Measurements from ENCODE around the gene ZNF106. TPM values are rescaled to one million over a fixed set of nuclear protein-coding genes. Genes with fewer than 3 reads are reported as not detected.
A peak's percentile ranks its signal among the peaks of the same experiment; 100 is the strongest.

ZNF106 gene
- total and polyA plus RNA-seq, 2 experiments from 2014 or later = 30.1 to 44.5 TPM

DNA sequence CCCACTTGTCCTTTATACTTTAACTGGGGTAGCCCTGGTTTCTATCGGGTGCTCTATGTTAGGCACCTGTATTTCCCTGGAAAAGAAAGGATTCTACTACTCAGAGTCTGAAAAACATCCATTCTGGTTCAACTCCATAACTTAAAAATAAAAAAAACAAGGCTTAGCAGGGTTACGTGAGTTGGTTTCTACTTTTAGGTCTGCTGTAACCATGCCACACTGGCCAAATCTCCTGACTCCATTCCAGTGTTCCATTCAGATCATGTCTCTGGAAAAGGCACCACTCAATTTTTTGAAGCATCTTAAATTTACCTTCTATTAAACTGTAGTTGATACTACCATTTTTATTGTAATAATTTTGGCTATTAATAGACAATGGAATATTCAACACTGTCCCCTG lies 69.6 kb downstream of the ZNF106 start:
- 90% methylated on average over 2 of the region's 2 CpGs for WGBS (ENCODE audit: low lambda C conversion rate, missing lambda C conversion rate)
- H3K9me2 ChIP-seq (replicated peaks; ENCODE audit: insufficient read depth) = no peaks in the 10 kb centered on the region
- TF ChIP-seq EZH2 (IDR thresholded peaks at IDR 0.05; ENCODE audit: borderline replicate concordance) (no peak), EZH2phosphoT487 (IDR thresholded peaks at IDR 0.05; ENCODE audit: low read depth, severe bottlenecking, unreplicated experiment) (no peak)
- TF ChIP-seq, protein P1, sequence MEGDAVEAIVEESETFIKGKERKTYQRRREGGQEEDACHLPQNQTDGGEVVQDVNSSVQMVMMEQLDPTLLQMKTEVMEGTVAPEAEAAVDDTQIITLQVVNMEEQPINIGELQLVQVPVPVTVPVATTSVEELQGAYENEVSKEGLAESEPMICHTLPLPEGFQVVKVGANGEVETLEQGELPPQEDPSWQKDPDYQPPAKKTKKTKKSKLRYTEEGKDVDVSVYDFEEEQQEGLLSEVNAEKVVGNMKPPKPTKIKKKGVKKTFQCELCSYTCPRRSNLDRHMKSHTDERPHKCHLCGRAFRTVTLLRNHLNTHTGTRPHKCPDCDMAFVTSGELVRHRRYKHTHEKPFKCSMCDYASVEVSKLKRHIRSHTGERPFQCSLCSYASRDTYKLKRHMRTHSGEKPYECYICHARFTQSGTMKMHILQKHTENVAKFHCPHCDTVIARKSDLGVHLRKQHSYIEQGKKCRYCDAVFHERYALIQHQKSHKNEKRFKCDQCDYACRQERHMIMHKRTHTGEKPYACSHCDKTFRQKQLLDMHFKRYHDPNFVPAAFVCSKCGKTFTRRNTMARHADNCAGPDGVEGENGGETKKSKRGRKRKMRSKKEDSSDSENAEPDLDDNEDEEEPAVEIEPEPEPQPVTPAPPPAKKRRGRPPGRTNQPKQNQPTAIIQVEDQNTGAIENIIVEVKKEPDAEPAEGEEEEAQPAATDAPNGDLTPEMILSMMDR (IDR thresholded peaks at IDR 0.05; ENCODE audit: poor library complexity) = no peak
- no peaks in the 10 kb centered on the region for H3K9me3 ChIP-seq (ENCODE audit: low read depth)
- no peak overlapping the region for H3K4me2 ChIP-seq
- H3K36me3 ChIP-seq (replicated peaks; ENCODE audit: insufficient read depth, low read depth) = no peaks in the 10 kb centered on the region
- no peaks in the 10 kb centered on the region for H3K4me1 ChIP-seq (ENCODE audit: insufficient read depth)
- H4K20me1 ChIP-seq (ENCODE audit: insufficient read depth, poor library complexity, severe bottlenecking) = no peaks in the 10 kb centered on the region
- H3K27ac ChIP-seq = no peak overlapping the region
- no peaks in the 10 kb centered on the region for H3K27me3 ChIP-seq
- no peak overlapping the region for H3K4me3 ChIP-seq
- no peak for DNase-seq (ENCODE audit: low spot score)
- no peaks in the 10 kb centered on the region for H3K79me2 ChIP-seq
- H2AFZ ChIP-seq = no peak overlapping the region

DNA sequence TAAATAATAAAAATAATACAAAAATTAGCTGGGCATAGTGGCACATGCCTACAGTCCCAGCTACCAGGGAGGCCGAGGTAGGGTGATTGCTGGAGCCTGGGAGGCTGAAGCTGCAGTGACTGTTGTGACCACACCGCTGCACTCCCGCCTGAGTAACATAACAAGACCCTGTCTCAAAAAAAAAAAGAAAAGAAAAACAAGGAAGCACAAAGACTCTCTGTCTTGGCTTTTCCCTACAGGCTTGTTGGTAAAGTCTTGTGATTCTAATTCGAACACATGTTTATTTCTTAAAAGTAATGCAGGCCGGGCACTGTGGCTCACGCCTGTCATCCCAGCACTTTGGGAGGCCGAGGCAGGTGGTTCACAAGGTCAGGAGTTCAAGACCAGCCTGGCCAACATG lies 71.6 kb downstream of the ZNF106 start:
- H3K4me3 ChIP-seq = no peak overlapping the region
- no peaks in the 10 kb centered on the region for H3K36me3 ChIP-seq (replicated peaks; ENCODE audit: insufficient read depth, low read depth)
- no peaks in the 10 kb centered on the region for H4K20me1 ChIP-seq (ENCODE audit: insufficient read depth, poor library complexity, severe bottlenecking)
- H3K79me2 ChIP-seq = no peaks in the 10 kb centered on the region
- H3K27me3 ChIP-seq = no peaks in the 10 kb centered on the region
- H2AFZ ChIP-seq = no peak overlapping the region
- no peak for TF ChIP-seq EZH2 (IDR thresholded peaks at IDR 0.05; ENCODE audit: borderline replicate concordance)
- TF ChIP-seq EZH2phosphoT487 (IDR thresholded peaks at IDR 0.05; ENCODE audit: low read depth, severe bottlenecking, unreplicated experiment) = no peak
- TF ChIP-seq, protein P1 (IDR thresholded peaks at IDR 0.05; ENCODE audit: poor library complexity) = no peak
- H3K27ac ChIP-seq = no peak overlapping the region
- no peak overlapping the region for H3K4me2 ChIP-seq
- no peaks in the 10 kb centered on the region for H3K4me1 ChIP-seq (ENCODE audit: insufficient read depth)
- no peaks in the 10 kb centered on the region for H3K9me3 ChIP-seq (ENCODE audit: low read depth)
- DNase-seq (ENCODE audit: low spot score) = no peak
- 89% methylated on average over 7 of the region's 7 CpGs for WGBS (ENCODE audit: low lambda C conversion rate, missing lambda C conversion rate)
- no peaks in the 10 kb centered on the region for H3K9me2 ChIP-seq (replicated peaks; ENCODE audit: insufficient read depth)

DNA sequence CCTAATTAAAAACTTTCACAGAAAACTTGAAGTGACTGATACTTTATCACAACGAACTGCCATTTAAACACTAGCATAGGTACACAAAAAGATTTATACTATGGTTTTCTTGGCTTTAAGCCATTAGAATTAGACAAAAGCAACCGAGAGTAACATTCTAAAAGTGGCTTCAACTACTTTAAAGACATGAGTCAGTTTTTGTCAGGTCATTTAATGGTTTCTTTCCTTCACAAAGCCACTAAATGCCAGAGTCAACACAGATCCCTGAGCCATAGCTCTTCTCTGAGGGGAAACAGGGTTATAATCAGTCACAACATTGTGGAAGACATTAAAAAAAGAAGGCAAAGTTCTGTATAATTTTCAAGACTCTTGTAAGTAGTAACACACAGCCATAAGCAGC lies 77.0 kb downstream of the ZNF106 start:
- Histone ChIP-seq H3K9me2 (replicated peaks; ENCODE audit: insufficient read depth) (no peaks in the 10 kb centered on the region), H4K20me1 (ENCODE audit: insufficient read depth, poor library complexity, severe bottlenecking) (no peaks in the 10 kb centered on the region), H3K4me3 (no peak overlapping the region), H3K4me1 (ENCODE audit: insufficient read depth) (no peaks in the 10 kb centered on the region), H3K9me3 (ENCODE audit: low read depth) (no peaks in the 10 kb centered on the region), H3K79me2 (no peaks in the 10 kb centered on the region), H3K36me3 (replicated peaks; ENCODE audit: insufficient read depth, low read depth) (no peaks in the 10 kb centered on the region), H3K27ac (peak overlapping the region; percentile 7), H3K27me3 (no peaks in the 10 kb centered on the region), H2AFZ (no peak overlapping the region), H3K4me2 (no peak overlapping the region)
- 77% methylated on average over 2 of the region's 2 CpGs for WGBS (ENCODE audit: low lambda C conversion rate, missing lambda C conversion rate)
- DNase-seq (ENCODE audit: low spot score) = no peak
- TF ChIP-seq EZH2phosphoT487 (IDR thresholded peaks at IDR 0.05; ENCODE audit: low read depth, severe bottlenecking, unreplicated experiment) (no peak), EZH2 (IDR thresholded peaks at IDR 0.05; ENCODE audit: borderline replicate concordance) (no peak)
- TF ChIP-seq, protein P1 (IDR thresholded peaks at IDR 0.05; ENCODE audit: poor library complexity) = no peak

DNA sequence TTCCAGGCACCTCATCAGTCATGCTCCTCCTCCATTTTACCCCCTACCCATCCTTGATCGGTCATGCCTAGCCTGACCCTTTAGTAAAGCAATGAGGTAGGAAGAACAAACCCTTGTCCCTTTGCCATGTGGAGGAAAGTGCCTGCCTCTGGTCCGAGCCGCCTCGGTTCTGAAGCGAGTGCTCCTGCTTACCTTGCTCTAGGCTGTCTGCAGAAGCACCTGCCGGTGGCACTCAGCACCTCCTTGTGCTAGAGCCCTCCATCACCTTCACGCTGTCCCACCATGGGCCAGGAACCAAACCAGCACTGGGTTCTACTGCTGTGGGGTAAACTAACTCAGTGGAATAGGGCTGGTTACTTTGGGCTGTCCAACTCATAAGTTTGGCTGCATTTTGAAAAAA lies 79.1 kb downstream of the ZNF106 start:
- no peaks in the 10 kb centered on the region for H3K9me3 ChIP-seq (ENCODE audit: low read depth)
- H3K4me1 ChIP-seq (ENCODE audit: insufficient read depth) = no peaks in the 10 kb centered on the region
- no peaks in the 10 kb centered on the region for H3K36me3 ChIP-seq (replicated peaks; ENCODE audit: insufficient read depth, low read depth)
- no peak overlapping the region for H2AFZ ChIP-seq
- no peaks in the 10 kb centered on the region for H3K27me3 ChIP-seq
- no peak overlapping the region for H3K4me3 ChIP-seq
- no peak overlapping the region for H3K27ac ChIP-seq
- 97% methylated on average over 7 of the region's 7 CpGs for WGBS (ENCODE audit: low lambda C conversion rate, missing lambda C conversion rate)
- TF ChIP-seq EZH2phosphoT487 (IDR thresholded peaks at IDR 0.05; ENCODE audit: low read depth, severe bottlenecking, unreplicated experiment) (no peak), EZH2 (IDR thresholded peaks at IDR 0.05; ENCODE audit: borderline replicate concordance) (no peak)
- TF ChIP-seq, protein P1 (IDR thresholded peaks at IDR 0.05; ENCODE audit: poor library complexity) = no peak
- no peaks in the 10 kb centered on the region for H4K20me1 ChIP-seq (ENCODE audit: insufficient read depth, poor library complexity, severe bottlenecking)
- no peaks in the 10 kb centered on the region for H3K79me2 ChIP-seq
- no peak for DNase-seq (ENCODE audit: low spot score)
- H3K4me2 ChIP-seq = no peak overlapping the region
- H3K9me2 ChIP-seq (replicated peaks; ENCODE audit: insufficient read depth) = no peaks in the 10 kb centered on the region

Measured in hepatocyte (in vitro differentiated cells).